Measurements from ENCODE around the gene NAV2. TPM values are rescaled to one million over a fixed set of nuclear protein-coding genes. Genes with fewer than 3 reads are reported as not detected.

The NAV2 gene
- total RNA-seq, 1 donor from 2014 or later = 10.3 TPM

GRCh38 chr11:20088397-20089225 lies 376.0 kb downstream of the NAV2 start:
- CTCF ChIA-PET = interaction anchor here (1.0 kb wide), 1 partner anchor 16 kb away, joined by 3 read pairs; no protein-coding TSS in a partner anchor

GRCh38 chr11:20089367-20089766 lies 376.7 kb downstream of the NAV2 start:
- CTCF ChIA-PET = interaction anchor here (1.0 kb wide), 1 partner anchor 16 kb away, joined by 3 read pairs; no protein-coding TSS in a partner anchor

More at GRCh38 chr11:20088397-20089225, 376.0 kb downstream of the NAV2 start:
- Mint-ChIP-seq H3K36me3 (ENCODE audit: low read depth) (no peaks in the 10 kb centered on the region), H3K4me1 (peaks cover 26% of the 10 kb centered on the region), H3K9me3 (no peaks in the 10 kb centered on the region), H3K4me3 (no peak overlapping the region), H3K27me3 (peaks cover 7% of the 10 kb centered on the region), H3K27ac (no peak overlapping the region)
- intact Hi-C loops (cut with micrococcal nuclease) = no loop called here
- POLR2A ChIA-PET = no interaction called here
- ATAC-seq (ENCODE audit: low read depth) = no peak
- TF ChIP-seq CTCF (IDR thresholded peaks at IDR 0.05) = no peak
- no peak for DNase-seq

GRCh38 chr11:20089796-20090653 lies 377.4 kb downstream of the NAV2 start:
- ChIA-PET POLR2A (no interaction called here), CTCF (interaction anchor here (1.0 to 1.1 kb wide), 2 partner anchors 15 to 147 kb away, joined by 3 read pairs; no protein-coding TSS in a partner anchor)
- Mint-ChIP-seq H3K27ac (peak overlapping the region; percentile 10), H3K9me3 (no peaks in the 10 kb centered on the region), H3K36me3 (ENCODE audit: low read depth) (no peaks in the 10 kb centered on the region), H3K27me3 (peaks cover 13% of the 10 kb centered on the region), H3K4me3 (no peak overlapping the region), H3K4me1 (peaks cover 16% of the 10 kb centered on the region)
- TF ChIP-seq CTCF (IDR thresholded peaks at IDR 0.05) = no peak
- ATAC-seq (ENCODE audit: low read depth) = peak; percentile 31
- no peak for DNase-seq
- intact Hi-C loops (cut with micrococcal nuclease) = no loop called here

More at GRCh38 chr11:20089367-20089766, 376.7 kb downstream of the NAV2 start:
- Mint-ChIP-seq H3K36me3 (ENCODE audit: low read depth) (no peaks in the 10 kb centered on the region), H3K27me3 (peaks cover 8% of the 10 kb centered on the region), H3K9me3 (no peaks in the 10 kb centered on the region), H3K4me1 (peaks cover 19% of the 10 kb centered on the region), H3K27ac (no peak overlapping the region), H3K4me3 (no peak overlapping the region)
- DNase-seq (no peak), ATAC-seq (ENCODE audit: low read depth) (no peak)
- intact Hi-C loops (cut with micrococcal nuclease) = no loop called here
- no peak for TF ChIP-seq CTCF (IDR thresholded peaks at IDR 0.05)
- POLR2A ChIA-PET = no interaction called here

- TF ChIP-seq CTCF (IDR thresholded peaks at IDR 0.05) = no peak
- ATAC-seq (ENCODE audit: low read depth) (no peak), DNase-seq (no peak)
- no peaks in the 10 kb centered on the region for H3K36me3 Mint-ChIP-seq (ENCODE audit: low read depth)
- H3K27ac Mint-ChIP-seq = no peak overlapping the region
- CTCF ChIA-PET = interaction anchor here (1.1 kb wide), 1 partner anchor 148 kb away, joined by 3 read pairs; no protein-coding TSS in a partner anchor
- H3K4me1 Mint-ChIP-seq = peaks cover 16% of the 10 kb centered on the region
- peaks cover 17% of the 10 kb centered on the region for H3K27me3 Mint-ChIP-seq
- no peaks in the 10 kb centered on the region for H3K9me3 Mint-ChIP-seq
- intact Hi-C loops (cut with micrococcal nuclease) = no loop called here
- POLR2A ChIA-PET = no interaction called here
- no peak overlapping the region for H3K4me3 Mint-ChIP-seq
Observed at GRCh38 chr11:20090654-20091374, 378.2 kb downstream of the NAV2 start.

Data from activated B cell treated with CpG ODN at 0.5 μM for 24 hours (primary cell).